IPS-11a (cell line): ENCODE data around the gene TES.
"Not testable (repeated sequence)": the region's sequence is repeated elsewhere in the genome, so short reads cannot be mapped to it uniquely, and the experiment has no call there.

Experiments used
- H3K4me3 ChIP-seq: one replicate; pipeline ENCODE4 v1.5.1; 2013; ENCODE audit warnings: low read depth, low read length, control low read depth

TES gene

GRCh38 chr7:116210345-116211005 lies at the start of gene TES:
Gene TES (plus strand): TSS chr7:116210539. CDS start chr7:116210708, 169 bp downstream.
- H3K4me3 ChIP-seq: peak within 1 kb of the TSS; percentile 71

- H3K4me3 ChIP-seq: no peak overlapping the region
These were observed 48.6 kb upstream of the TES start for GRCh38 chr7:116161728-116162127.

- H3K4me3 ChIP-seq: no peak overlapping the region
These were observed 48.1 kb upstream of the TES start for GRCh38 chr7:116162254-116162653.

GRCh38 chr7:116162992-116163391 lies 47.3 kb upstream of the TES start:
- no peak overlapping the region for H3K4me3 ChIP-seq

GRCh38 chr7:116164552-116165306 lies 45.6 kb upstream of the TES start:
- H3K4me3 ChIP-seq: no peak overlapping the region

GRCh38 chr7:116165717-116166116 lies 44.6 kb upstream of the TES start:
- H3K4me3 ChIP-seq: no peak overlapping the region

GRCh38 chr7:116166156-116166555 lies 44.2 kb upstream of the TES start:
- H3K4me3 ChIP-seq: no peak overlapping the region

- no peak overlapping the region for H3K4me3 ChIP-seq
These were observed 43.2 kb upstream of the TES start for GRCh38 chr7:116167177-116167576.

GRCh38 chr7:116169060-116169459 lies 41.3 kb upstream of the TES start:
- no peak overlapping the region for H3K4me3 ChIP-seq

GRCh38 chr7:116170180-116170579 lies 40.2 kb upstream of the TES start:
- H3K4me3 ChIP-seq: no peak overlapping the region

GRCh38 chr7:116171094-116171493 lies 39.2 kb upstream of the TES start:
- no peak overlapping the region for H3K4me3 ChIP-seq

- H3K4me3 ChIP-seq: no peak overlapping the region
These were observed 38.0 kb upstream of the TES start for GRCh38 chr7:116172353-116172752.

- no peak overlapping the region for H3K4me3 ChIP-seq
These were observed 37.0 kb upstream of the TES start for GRCh38 chr7:116173051-116174028.

GRCh38 chr7:116175095-116175494 lies 35.2 kb upstream of the TES start:
- H3K4me3 ChIP-seq: not testable (repeated sequence)

- H3K4me3 ChIP-seq: no peak overlapping the region
These were observed 34.1 kb upstream of the TES start for GRCh38 chr7:116176226-116176625.

GRCh38 chr7:116177009-116177408 lies 33.3 kb upstream of the TES start:
- H3K4me3 ChIP-seq: no peak overlapping the region

GRCh38 chr7:116180302-116180701 lies 30.0 kb upstream of the TES start:
- H3K4me3 ChIP-seq: no peak overlapping the region

GRCh38 chr7:116182023-116182422 lies 28.3 kb upstream of the TES start:
- no peak overlapping the region for H3K4me3 ChIP-seq

GRCh38 chr7:116185450-116185849 lies 24.9 kb upstream of the TES start:
- H3K4me3 ChIP-seq: no peak overlapping the region

- H3K4me3 ChIP-seq: no peak overlapping the region
These were observed 24.4 kb upstream of the TES start for GRCh38 chr7:116185956-116186355.

- no peak overlapping the region for H3K4me3 ChIP-seq
These were observed 22.9 kb upstream of the TES start for GRCh38 chr7:116187400-116187799.
